OCI-LY7 (cell line): ENCODE data around the gene PSMC1.

ENCODE experiments used
- CTCF ChIP-seq: fragments of 200-600 bp; sonication (generic); conservative IDR thresholded peaks from 2 replicates; pipeline ENCODE4 v1.5.1; 2014; ENCODE audit warnings: mild to moderate bottlenecking, antibody characterized with exemption, low read length, moderate library complexity, mixed read lengths
- EZH2phosphoT487 ChIP-seq: fragments of 200-600 bp; sonication (generic); IDR thresholded peaks from 2 replicates; pipeline ENCODE4 v1.6.1; 2018; ENCODE audit warnings: low read depth, borderline replicate concordance, mild to moderate bottlenecking, mixed run types, antibody characterized with exemption, low read length, moderate library complexity, mixed read lengths

- no peak for TF ChIP-seq CTCF
- no peak for TF ChIP-seq EZH2phosphoT487
Observed at GRCh38 chr14:90321891-90322290, 65.5 kb downstream of the PSMC1 start.
